GM12801 (cell line): ENCODE measurements around the gene MYL7.

ENCODE experiments used
- TF ChIP-seq, protein P1 (sequence below): IDR thresholded peaks from one replicate; pipeline ENCODE4 v1.5.1; 2011; ENCODE audit warnings: control low read depth; ENCODE audit not compliant: insufficient read length; ENCODE audit errors: extremely low read depth

MYL7 gene

DNA sequence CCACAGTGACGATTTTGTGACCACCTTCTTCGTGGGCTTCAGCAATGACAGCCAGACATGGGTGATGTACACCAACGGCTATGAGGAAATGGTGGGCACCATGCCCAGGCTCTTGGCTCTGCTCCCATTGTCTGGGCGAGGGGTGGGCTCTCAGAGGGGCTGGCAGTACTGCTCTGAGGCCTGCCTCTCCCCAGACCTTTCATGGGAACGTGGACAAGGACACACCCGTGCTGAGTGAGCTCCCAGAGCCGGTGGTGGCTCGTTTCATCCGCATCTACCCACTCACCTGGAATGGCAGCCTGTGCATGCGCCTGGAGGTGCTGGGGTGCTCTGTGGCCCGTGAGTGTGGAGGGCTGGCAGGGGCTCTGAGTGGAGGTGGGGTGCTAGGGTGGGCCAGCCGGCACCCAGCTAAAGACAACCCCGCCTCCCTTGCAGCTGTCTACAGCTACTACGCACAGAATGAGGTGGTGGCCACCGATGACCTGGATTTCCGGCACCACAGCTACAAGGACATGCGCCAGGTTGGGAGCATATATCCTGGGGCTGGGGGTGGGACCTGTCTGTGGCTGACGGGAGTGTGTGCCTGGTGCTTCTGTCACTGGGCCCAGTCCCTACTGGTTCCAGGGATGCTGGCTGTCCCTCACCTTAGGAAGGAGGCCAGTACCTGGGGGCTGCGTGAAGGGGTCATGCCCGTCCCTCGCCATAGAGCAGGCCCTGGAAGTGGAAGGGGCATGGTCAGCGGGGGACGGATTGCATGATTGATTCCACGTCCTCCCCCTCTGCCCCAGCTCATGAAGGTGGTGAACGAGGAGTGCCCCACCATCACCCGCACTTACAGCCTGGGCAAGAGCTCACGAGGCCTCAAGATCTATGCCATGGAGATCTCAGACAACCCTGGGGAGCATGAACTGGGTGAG lies 30.2 kb downstream of the MYL7 start:
- TF ChIP-seq, protein P1, sequence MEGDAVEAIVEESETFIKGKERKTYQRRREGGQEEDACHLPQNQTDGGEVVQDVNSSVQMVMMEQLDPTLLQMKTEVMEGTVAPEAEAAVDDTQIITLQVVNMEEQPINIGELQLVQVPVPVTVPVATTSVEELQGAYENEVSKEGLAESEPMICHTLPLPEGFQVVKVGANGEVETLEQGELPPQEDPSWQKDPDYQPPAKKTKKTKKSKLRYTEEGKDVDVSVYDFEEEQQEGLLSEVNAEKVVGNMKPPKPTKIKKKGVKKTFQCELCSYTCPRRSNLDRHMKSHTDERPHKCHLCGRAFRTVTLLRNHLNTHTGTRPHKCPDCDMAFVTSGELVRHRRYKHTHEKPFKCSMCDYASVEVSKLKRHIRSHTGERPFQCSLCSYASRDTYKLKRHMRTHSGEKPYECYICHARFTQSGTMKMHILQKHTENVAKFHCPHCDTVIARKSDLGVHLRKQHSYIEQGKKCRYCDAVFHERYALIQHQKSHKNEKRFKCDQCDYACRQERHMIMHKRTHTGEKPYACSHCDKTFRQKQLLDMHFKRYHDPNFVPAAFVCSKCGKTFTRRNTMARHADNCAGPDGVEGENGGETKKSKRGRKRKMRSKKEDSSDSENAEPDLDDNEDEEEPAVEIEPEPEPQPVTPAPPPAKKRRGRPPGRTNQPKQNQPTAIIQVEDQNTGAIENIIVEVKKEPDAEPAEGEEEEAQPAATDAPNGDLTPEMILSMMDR, result no peak

DNA sequence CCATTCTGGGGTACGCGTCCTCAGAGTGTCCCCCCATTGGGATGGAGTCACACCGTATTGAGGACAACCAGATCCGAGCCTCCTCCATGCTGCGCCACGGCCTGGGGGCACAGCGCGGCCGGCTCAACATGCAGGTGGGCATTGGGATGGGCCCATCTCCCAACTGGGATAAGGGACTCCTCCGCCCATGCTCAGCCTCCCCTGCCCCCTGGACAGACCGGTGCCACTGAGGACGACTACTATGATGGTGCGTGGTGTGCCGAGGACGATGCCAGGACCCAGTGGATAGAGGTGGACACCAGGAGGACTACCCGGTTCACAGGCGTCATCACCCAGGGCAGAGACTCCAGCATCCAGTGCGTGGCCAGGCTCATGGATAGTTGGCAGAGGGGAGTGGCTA lies 31.1 kb downstream of the MYL7 start:
- TF ChIP-seq, protein P1, result no peak

DNA sequence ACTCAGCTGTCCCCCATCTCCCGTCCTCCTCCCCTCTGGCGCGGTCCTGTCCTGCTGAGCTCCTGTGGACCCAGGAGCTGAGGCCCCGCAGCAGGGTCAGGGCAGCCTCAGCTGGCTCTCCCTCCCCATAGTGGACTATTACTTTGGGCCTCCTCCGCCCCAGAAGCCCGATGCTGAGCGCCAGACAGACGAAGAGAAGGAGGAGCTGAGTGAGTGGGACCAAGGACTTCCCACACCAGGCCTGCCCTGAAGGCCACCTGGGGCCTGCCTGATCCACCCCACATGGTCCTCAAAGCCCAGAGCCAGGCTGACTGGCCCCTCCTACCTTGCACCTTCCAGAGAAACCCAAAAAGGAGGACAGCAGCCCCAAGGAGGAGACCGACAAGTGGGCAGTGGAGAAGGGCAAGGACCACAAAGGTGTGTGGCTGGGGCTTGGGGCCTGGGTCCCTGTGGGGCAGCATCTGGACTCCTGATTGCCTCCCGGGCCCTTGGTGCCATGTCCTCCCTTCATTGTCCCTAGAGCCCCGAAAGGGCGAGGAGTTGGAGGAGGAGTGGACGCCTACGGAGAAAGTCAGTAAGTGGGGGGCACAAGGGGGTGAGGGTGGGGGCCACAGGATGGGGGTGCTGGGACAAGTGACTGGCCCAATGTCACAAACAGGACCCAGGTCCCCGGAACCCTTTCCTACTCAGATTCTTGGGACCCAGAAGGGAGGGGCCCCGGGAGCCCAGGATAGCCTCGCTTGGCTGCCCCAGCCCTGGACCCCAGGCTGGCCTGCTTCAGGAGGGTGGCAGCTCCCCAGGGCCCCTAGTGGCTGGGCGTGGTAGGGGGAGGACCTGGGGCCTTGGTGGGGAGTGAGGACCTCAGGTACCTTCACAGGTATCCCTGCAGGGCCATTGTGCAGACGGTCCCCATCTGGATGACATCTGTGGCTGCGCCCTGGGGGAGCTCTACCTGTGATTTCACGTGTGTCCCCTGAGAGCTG lies 32.1 kb downstream of the MYL7 start:
- TF ChIP-seq, protein P1, result no peak

DNA sequence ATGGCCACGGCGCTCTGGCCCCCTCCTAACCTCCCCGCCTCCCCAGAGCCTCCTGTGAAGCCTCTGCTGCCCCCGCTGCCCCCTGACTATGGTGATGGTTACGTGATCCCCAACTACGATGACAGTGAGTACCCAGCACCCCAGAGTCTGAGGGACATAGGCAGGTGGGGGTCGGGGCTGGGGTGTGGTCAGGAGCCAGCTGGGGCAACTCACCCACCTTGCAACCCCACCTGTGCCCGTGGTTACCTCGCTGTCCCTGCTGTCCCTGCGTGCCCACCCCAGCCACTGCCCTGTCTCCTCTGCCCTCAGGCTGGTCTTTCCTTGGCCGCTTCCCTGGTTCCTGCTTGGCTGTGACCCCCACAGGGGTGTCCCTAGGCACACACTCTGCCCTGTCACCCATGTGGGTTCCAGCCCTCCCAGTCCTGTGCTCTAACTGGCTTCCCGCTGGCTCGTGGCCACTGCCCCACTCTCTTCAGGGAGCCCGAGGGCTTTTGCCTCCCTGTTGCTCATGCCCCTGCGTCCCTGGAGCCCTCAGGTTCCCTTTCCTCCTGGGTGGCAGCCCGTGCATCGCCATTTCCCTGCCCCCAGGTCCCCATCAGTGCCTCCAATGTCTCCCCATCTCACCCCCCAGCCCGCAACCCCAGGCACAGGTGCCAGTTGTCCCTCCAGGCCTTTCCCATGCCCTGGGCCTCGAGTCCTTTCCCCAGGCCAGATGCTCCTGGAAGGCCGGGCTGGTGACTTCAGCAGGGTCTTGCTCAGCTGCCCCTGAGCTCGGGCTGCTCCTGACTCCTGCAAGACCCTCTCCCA lies 33.0 kb downstream of the MYL7 start:
- TF ChIP-seq, protein P1, result no peak

DNA sequence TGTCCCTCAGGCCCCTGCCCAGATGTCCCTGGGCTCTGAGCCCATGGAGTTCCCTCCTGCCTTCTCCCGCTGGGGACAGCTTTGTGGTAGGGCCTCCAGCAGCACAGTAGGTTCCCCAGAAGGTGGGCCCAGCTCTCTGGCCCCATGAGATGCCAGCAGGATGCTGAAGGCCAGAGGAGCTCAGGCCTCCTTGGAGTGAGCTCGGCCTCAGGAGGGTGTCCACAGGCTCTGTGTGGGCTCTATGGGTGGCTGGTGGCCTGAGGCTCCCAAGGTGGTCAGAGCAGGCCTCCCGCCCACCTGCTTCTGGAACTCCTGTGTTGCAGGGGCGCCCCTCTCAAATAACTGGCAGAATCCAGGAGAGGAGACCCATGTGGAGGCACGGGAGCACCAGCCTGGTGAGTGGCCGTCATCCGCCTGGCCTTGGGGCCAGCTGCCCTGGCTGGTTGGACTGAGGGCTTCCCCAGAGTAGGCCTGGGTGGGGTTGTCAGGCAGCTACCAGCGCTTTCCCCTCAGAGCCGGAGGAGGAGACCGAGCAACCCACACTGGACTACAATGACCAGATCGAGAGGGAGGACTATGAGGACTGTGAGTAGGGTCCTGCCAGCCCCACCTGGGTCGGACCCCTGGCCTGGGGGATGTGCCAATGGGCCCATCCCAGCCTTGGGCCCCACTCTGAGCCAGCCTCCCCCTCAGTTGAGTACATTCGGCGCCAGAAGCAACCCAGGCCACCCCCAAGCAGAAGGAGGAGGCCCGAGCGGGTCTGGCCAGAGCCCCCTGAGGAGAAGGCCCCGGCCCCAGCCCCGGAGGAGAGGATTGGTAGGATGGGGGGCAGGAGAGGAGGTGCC lies 33.8 kb downstream of the MYL7 start:
- TF ChIP-seq, protein P1, result no peak

DNA sequence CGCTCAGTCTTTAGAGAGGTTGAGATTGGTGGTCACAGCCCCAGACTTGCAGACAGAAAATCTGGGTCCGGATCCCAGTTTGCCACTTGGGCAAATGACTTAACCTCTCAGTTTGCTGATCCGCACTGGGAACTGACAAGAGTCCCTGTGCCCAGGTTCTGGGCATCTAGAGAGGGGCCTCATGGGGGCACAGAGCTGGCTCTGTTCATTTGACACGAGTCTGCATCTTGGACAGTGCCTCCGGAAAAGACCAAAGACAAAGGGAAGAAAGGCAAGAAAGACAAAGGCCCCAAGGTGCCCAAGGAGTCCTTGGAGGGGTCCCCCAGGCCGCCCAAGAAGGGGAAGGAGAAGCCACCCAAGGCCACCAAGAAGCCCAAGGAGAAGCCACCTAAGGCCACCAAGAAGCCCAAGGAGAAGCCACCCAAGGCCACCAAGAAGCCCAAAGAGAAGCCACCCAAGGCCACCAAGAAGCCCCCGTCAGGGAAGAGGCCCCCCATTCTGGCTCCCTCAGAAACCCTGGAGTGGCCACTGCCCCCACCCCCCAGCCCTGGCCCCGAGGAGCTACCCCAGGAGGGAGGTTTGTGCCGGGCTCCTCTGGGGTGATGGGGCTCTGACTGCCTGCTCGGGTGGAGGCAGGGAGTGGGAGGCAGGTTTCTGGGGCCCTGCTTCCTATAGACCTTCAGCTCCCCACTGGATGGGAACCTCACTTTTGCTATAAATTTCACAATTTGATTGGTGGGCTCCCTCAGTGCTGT lies 34.6 kb downstream of the MYL7 start:
- TF ChIP-seq, protein P1, result no peak
